ENCODE measurements around the gene BMPR1B. TPM values are rescaled to one million over a fixed set of nuclear protein-coding genes. Genes with fewer than 3 reads are reported as not detected.
A peak's percentile ranks its signal among the peaks of the same experiment; 100 is the strongest.

The BMPR1B gene
- total and polyA plus RNA-seq, 2 of the 4 experiments (the other 2 are of a cell fraction) = 0.24 to 0.90 TPM

DNA sequence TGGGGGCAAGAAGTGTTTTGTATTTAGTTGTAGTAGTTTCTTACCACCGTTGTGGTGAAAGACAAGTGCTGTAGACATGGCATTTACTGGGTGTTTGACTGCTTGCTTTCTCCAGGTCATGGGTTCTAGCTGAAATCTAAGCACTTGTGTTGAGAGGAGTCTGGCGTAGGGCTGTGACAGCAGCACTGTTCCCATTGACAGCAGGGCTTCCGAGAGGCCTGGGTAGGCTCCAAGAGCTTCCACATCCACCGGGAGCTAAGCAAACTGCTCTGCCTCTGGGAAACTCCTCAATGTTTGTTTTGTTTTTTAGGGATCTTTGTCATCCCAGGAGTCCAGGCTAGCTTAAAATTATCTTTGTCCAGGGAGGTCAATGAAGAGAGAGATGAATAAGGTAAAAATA, 44.3 kb downstream of the BMPR1B start:
- Histone ChIP-seq H3K9me3 (ENCODE audit: control insufficient read depth, insufficient read depth, low read length) (no peaks in the 10 kb centered on the region), H4K5ac (ENCODE audit: low read depth, low read length) (no peak overlapping the region), H3K27ac (ENCODE audit: insufficient read depth, low read length) (no peak overlapping the region), H3K56ac (ENCODE audit: extremely low read depth, insufficient read depth, low read length) (no peak overlapping the region), H2BK120ac (ENCODE audit: low read depth, low read length) (no peak overlapping the region), H2BK20ac (ENCODE audit: low read depth, low read length) (no peak overlapping the region), H3K9me1 (ENCODE audit: insufficient read depth, low read length) (peaks cover 1% of the 10 kb centered on the region; the same call in 1 of the 2 replicates), H3K14ac (replicated peaks; ENCODE audit: low read depth, low read length) (no peak overlapping the region), H4K8ac (ENCODE audit: low read depth in 2 of 2, low read length in 2 of 2) (no peak overlapping the region), H3K4ac (ENCODE audit: low read depth, low read length) (no peak overlapping the region), H3K36me3 (ENCODE audit: control insufficient read depth, insufficient read depth, low read length) (no peaks in the 10 kb centered on the region), H3K23ac (ENCODE audit: low read depth, low read length) (0 out of 2 replicates have a peak overlapping the region, but pooled peaks have one; percentile 31), H2AK5ac (ENCODE audit: low read depth, low read length) (no peak overlapping the region), H2BK15ac (ENCODE audit: low read depth, low read length) (no peak overlapping the region), H2AK9ac (replicated peaks; ENCODE audit: low read depth, low read length, poor library complexity) (no peak overlapping the region), H4K20me1 (ENCODE audit: insufficient read depth, low read length) (no peaks in the 10 kb centered on the region), H3K4me1 (ENCODE audit: control insufficient read depth, insufficient read depth, low read length) (no peaks in the 10 kb centered on the region), H3K4me3 (ENCODE audit: insufficient read depth, low read depth, low read length) (no peak overlapping the region), H2AFZ (replicated peaks; ENCODE audit: low read length, poor library complexity) (no peak overlapping the region), H2BK5ac (ENCODE audit: low read depth, low read length, poor library complexity, severe bottlenecking) (no peak overlapping the region), H3K79me1 (ENCODE audit: low read depth in 1 of 2, low read length in 2 of 2) (no peaks in the 10 kb centered on the region), H3K9ac (ENCODE audit: low read depth, low read length) (no peak overlapping the region), H3K4me2 (ENCODE audit: low read depth, low read length) (no peak overlapping the region), H3K27me3 (ENCODE audit: control insufficient read depth, insufficient read depth, low read length) (no peaks in the 10 kb centered on the region), H4K91ac (ENCODE audit: insufficient read depth, low read depth, low read length) (no peak overlapping the region), H3K18ac (ENCODE audit: low read depth, low read length) (no peak overlapping the region)
- ChIA-PET CTCF (no interaction called here), POLR2A (ENCODE audit: unreplicated experiment) (no interaction called here)
- 31% methylated on average over 3 of the region's 4 CpGs; no CpG with 5 or more reads in 1 of the 2 experiments for WGBS, 2 experiments (ENCODE audit: extremely low coverage in 2 of 2, insufficient read length in 1 of 2)
- ATAC-seq (ENCODE audit: low read depth) (no peak), DNase-seq (no peak)
- in situ Hi-C loops (cut with MboI; ENCODE audit: low sequenced_read_pairs) (no loop called here), intact Hi-C loops (cut with micrococcal nuclease) (no loop called here), dilution Hi-C loops (cut with HindIII; ENCODE audit: low sequenced_read_pairs, unreplicated experiment) (no loop called here)
- BruUV-seq (replicated peaks) = no TSS peak
- TF ChIP-seq, protein P1, sequence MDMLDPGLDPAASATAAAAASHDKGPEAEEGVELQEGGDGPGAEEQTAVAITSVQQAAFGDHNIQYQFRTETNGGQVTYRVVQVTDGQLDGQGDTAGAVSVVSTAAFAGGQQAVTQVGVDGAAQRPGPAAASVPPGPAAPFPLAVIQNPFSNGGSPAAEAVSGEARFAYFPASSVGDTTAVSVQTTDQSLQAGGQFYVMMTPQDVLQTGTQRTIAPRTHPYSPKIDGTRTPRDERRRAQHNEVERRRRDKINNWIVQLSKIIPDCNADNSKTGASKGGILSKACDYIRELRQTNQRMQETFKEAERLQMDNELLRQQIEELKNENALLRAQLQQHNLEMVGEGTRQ (IDR thresholded peaks at IDR 0.05; ENCODE audit: low read depth, low read length) = no peak
- TF ChIP-seq FOS (IDR thresholded peaks at IDR 0.05; ENCODE audit: low read depth, low read length) = no peak
- TF ChIP-seq MAZ (IDR thresholded peaks at IDR 0.05; ENCODE audit: borderline replicate concordance, low read depth, low read length) = no peak

Measured in IMR-90 (cell line).